Ovary (tissue), 9 donors: ENCODE measurements around the gene FAT1. TPM values are rescaled to one million over a fixed set of nuclear protein-coding genes. Genes with fewer than 3 reads are reported as not detected.

Source experiments
- DNase-seq, 5 donors: peaks; one replicate each; pipeline ENCODE4 v3.0.0-alpha.2; 2019 to 2020
- H3K27ac ChIP-seq, 2 donors: fragments of 200-600 bp; one replicate each; pipeline versions ENCODE4 v1.5.1 to v1.8.0; 2019 to 2022
- H3K27me3 ChIP-seq: fragments of 200-600 bp; one replicate; pipeline ENCODE4 v1.8.0; 2022
- H3K36me3 ChIP-seq: fragments of 200-600 bp; sonication (generic); one replicate; pipeline ENCODE4 v1.5.1; 2019
- H3K4me1 ChIP-seq: one replicate; pipeline ENCODE4 v1.8.1; 2013; ENCODE audit warnings: mild to moderate bottlenecking, moderate library complexity; ENCODE audit not compliant: insufficient read depth
- H3K4me3 ChIP-seq: fragments of 200-600 bp; sonication (generic); one replicate; pipeline ENCODE4 v1.5.1; 2017
- H3K9me3 ChIP-seq, 2 donors: fragments of 200-600 bp in 1 of 2; sonication (generic) in 1 of 2; one replicate each; pipeline versions ENCODE4 v1.5.1 to v1.8.1; 2013 to 2019; ENCODE audit warnings: mild to moderate bottlenecking in 1 of 2, moderate library complexity in 1 of 2
- EP300 ChIP-seq: sonication (generic); formaldehyde crosslinking; IDR thresholded peaks from one replicate; pipeline ENCODE4 v1.6.1; 2017; ENCODE audit warnings: antibody characterized with exemption
- POLR2A ChIP-seq: fragments of 450-650 bp; IDR thresholded peaks from one replicate; pipeline ENCODE4 v1.6.1; 2017; ENCODE audit warnings: antibody characterized with exemption, mild to moderate bottlenecking, moderate library complexity
- WGBS, 3 donors: extraction: QIAGEN DNeasy Blood & Tissue Kit in 1 of 3; methylation state at CpG; one replicate each; pipeline versions ENCODE4 v1.1.5 to v1.1.7; 2013 to 2017; 5-methylcytosine and 5-hydroxymethylcytosine counted together
- intact Hi-C, 4 donors: fragments of 100-400 bp; cut with DNase I; formaldehyde crosslinking; loops; one replicate each; pipeline versions ENCODE4 v1.11.0 to v1.15.1; 2022 to 2023
- polyA plus RNA-seq, 2 donors: library from polyadenylated mRNA; stranded (reverse); fragments of 200-250 nt in 1 of 2; fragments of 350-450 nt in 1 of 2; fragmentation: Illumina TruSeq in 1 of 2; extraction: RNeasy Lipid Tissue Mini Kit (QIAGEN cat#74804) in 1 of 2; gene quantifications; one replicate each; pipeline ENCODE4 v1.2.3, GENCODE V29; 2013 to 2014
- total RNA-seq, 7 donors: library from RNA; depleted of rRNA in 2 of 7; stranded (reverse); fragments of >200 nt in 2 of 7; fragmentation: NEBNext Ultra II Directional in 3 of 7; extraction: Animal tissue kit (Norgen Biotek cat#: 25700) in 3 of 7; gene quantifications; one replicate each; pipeline versions ENCODE4 v1.1.0 to v1.2.4, GENCODE V29; 2016 to 2023
- TF ChIP-seq, protein P1 (sequence below), 3 donors: fragments of 450-650 bp in 2 of 3; fragments of 200-600 bp in 1 of 3; IDR thresholded peaks; one replicate each; pipeline versions ENCODE4 v1.5.1 to v1.8.0; 2016 to 2022; ENCODE audit warnings: antibody characterized with exemption in 3 of 3, mild to moderate bottlenecking in 1 of 3
- donor health status: DM: no; HTN: no; CAD: no; lungs with moderate emphysema.
- donor health status: DM: no; HTN: no; CAD: no.
- donor health status: Bipolar disorder and iron deficiency.
- donor health status: DM: yes; HTN: yes; CAD: no.
- donor health status: DM: no; HTN: no; CAD: no.
- donor health status: DM: yes; HTN: yes; CAD: no.

The FAT1 gene
- total and polyA plus RNA-seq, 9 donors = 20.5 to 78.6 (median 46.6) TPM

- 68 to 81% (median 73%) methylated on average over 8 of the region's 8 CpGs for WGBS, 3 donors
- no peak for DNase-seq
- no peaks in the 10 kb centered on the region for H3K27me3 ChIP-seq
- no peaks in the 10 kb centered on the region for H3K9me3 ChIP-seq
- no peak overlapping the region for H3K27ac ChIP-seq
- H3K36me3 ChIP-seq = no peaks in the 10 kb centered on the region
- H3K4me3 ChIP-seq = no peak overlapping the region
- no peak for TF ChIP-seq EP300
- TF ChIP-seq POLR2A = no peak
- TF ChIP-seq, protein P1, sequence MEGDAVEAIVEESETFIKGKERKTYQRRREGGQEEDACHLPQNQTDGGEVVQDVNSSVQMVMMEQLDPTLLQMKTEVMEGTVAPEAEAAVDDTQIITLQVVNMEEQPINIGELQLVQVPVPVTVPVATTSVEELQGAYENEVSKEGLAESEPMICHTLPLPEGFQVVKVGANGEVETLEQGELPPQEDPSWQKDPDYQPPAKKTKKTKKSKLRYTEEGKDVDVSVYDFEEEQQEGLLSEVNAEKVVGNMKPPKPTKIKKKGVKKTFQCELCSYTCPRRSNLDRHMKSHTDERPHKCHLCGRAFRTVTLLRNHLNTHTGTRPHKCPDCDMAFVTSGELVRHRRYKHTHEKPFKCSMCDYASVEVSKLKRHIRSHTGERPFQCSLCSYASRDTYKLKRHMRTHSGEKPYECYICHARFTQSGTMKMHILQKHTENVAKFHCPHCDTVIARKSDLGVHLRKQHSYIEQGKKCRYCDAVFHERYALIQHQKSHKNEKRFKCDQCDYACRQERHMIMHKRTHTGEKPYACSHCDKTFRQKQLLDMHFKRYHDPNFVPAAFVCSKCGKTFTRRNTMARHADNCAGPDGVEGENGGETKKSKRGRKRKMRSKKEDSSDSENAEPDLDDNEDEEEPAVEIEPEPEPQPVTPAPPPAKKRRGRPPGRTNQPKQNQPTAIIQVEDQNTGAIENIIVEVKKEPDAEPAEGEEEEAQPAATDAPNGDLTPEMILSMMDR (IDR thresholded peaks at IDR 0.05) = no peak
- H3K4me1 ChIP-seq = peaks cover 2% of the 10 kb centered on the region
- intact Hi-C loops = loop anchor here in 3 of 4 donors (5.0 to 10.0 kb wide), 3 partner anchors 281 to 291 kb away; no protein-coding TSS in a partner anchor
Observed at GRCh38 chr4:186586205-186586604, 137.5 kb downstream of the FAT1 start.

- Histone ChIP-seq H3K4me1 (peaks cover 2% of the 10 kb centered on the region), H3K27me3 (no peaks in the 10 kb centered on the region), H3K27ac (no peak overlapping the region), H3K4me3 (no peak overlapping the region), H3K36me3 (no peaks in the 10 kb centered on the region), H3K9me3 (no peaks in the 10 kb centered on the region)
- DNase-seq = no peak
- TF ChIP-seq POLR2A (no peak), EP300 (no peak)
- TF ChIP-seq, protein P1 (IDR thresholded peaks at IDR 0.05) = no peak
- 58 to 70% (median 68%) methylated on average over 6 of the region's 6 CpGs for WGBS, 3 donors
- intact Hi-C loops = loop anchor here in 3 of 4 donors (5.0 to 10.0 kb wide), 3 partner anchors 280 to 290 kb away; no protein-coding TSS in a partner anchor
Observed at GRCh38 chr4:186584912-186585311, 138.7 kb downstream of the FAT1 start.

- intact Hi-C loops = loop anchor here in 2 of 4 donors (10.0 kb wide), 2 partner anchors 277 to 287 kb away; no protein-coding TSS in a partner anchor
- H3K27ac ChIP-seq = no peak overlapping the region
Observed at GRCh38 chr4:186581421-186581820, 142.2 kb downstream of the FAT1 start.

GRCh38 chr4:186580669-186581068 is 143.0 kb downstream of the FAT1 start:
- Histone ChIP-seq H3K9me3 (no peaks in the 10 kb centered on the region), H3K4me1 (no peaks in the 10 kb centered on the region), H3K4me3 (no peak overlapping the region), H3K36me3 (no peaks in the 10 kb centered on the region), H3K27ac (no peak overlapping the region), H3K27me3 (no peaks in the 10 kb centered on the region)
- TF ChIP-seq, protein P1 (IDR thresholded peaks at IDR 0.05) = no peak
- TF ChIP-seq POLR2A (no peak), EP300 (no peak)
- 91 to 97% (median 91%) methylated on average over 1 of the region's 1 CpG for WGBS, 3 donors
- intact Hi-C loops = loop anchor here in 2 of 4 donors (10.0 kb wide), 2 partner anchors 276 to 286 kb away; no protein-coding TSS in a partner anchor
- no peak for DNase-seq

More at GRCh38 chr4:186581421-186581820, 142.2 kb downstream of the FAT1 start:
- no peaks in the 10 kb centered on the region for H3K36me3 ChIP-seq
- H3K27me3 ChIP-seq = no peaks in the 10 kb centered on the region
- H3K9me3 ChIP-seq = no peaks in the 10 kb centered on the region
- 86 to 96% (median 96%) methylated on average over 6 of the region's 6 CpGs for WGBS, 3 donors
- peaks cover 1% of the 10 kb centered on the region for H3K4me1 ChIP-seq
- no peak overlapping the region for H3K4me3 ChIP-seq
- DNase-seq = no peak
- TF ChIP-seq EP300 = no peak
- no peak for TF ChIP-seq POLR2A
- TF ChIP-seq, protein P1 (IDR thresholded peaks at IDR 0.05) = no peak
